NCI-H69 (cell line): Measurements from ENCODE around the gene MARCHF3.
"Not testable (repeated sequence)": the region's sequence is repeated elsewhere in the genome, so short reads cannot be mapped to it uniquely, and the experiment has no call there.

Experiments used
- DNase-seq: peaks from one replicate; lab custom pipeline; 2025; lab: John Stamatoyannopoulos, UW

MARCHF3 gene

GRCh38 chr5:127051591-127051990 lies 21.2 kb upstream of the MARCHF3 start:
- DNase-seq, result no peak

- no peak for DNase-seq
Measured at GRCh38 chr5:127046343-127047072, 16.1 kb upstream of the MARCHF3 start.

GRCh38 chr5:127042593-127042992 lies 12.2 kb upstream of the MARCHF3 start:
- DNase-seq, result peak; percentile 40

GRCh38 chr5:127041571-127041970 lies 11.2 kb upstream of the MARCHF3 start:
- DNase-seq, result no peak

GRCh38 chr5:127040796-127041520 lies 10.6 kb upstream of the MARCHF3 start:
- peak; percentile 95 for DNase-seq

GRCh38 chr5:127038550-127038949 lies 8.2 kb upstream of the MARCHF3 start:
- peak; percentile 30 for DNase-seq

GRCh38 chr5:127031863-127032232 lies 1.5 kb upstream of the MARCHF3 start:
- DNase-seq, result peak; percentile 62

GRCh38 chr5:127031147-127031862 lies 947 bp upstream of the MARCHF3 start:
- DNase-seq, result peak; percentile 77

GRCh38 chr5:127029581-127030258 lies 638 bp downstream of the MARCHF3 start:
- peak; percentile 95 for DNase-seq

- peak; percentile 96 for DNase-seq
Measured at GRCh38 chr5:127028822-127029457, 1.4 kb downstream of the MARCHF3 start.

GRCh38 chr5:127027539-127027938 lies 2.8 kb downstream of the MARCHF3 start:
- peak; percentile 47 for DNase-seq

GRCh38 chr5:127026166-127026565 lies 4.2 kb downstream of the MARCHF3 start:
- no peak for DNase-seq

- DNase-seq, result no peak
Measured at GRCh38 chr5:127025467-127025866, 4.9 kb downstream of the MARCHF3 start.

- DNase-seq, result no peak
Measured at GRCh38 chr5:127024821-127025220, 5.5 kb downstream of the MARCHF3 start.

- DNase-seq, result not testable (repeated sequence)
Measured at GRCh38 chr5:127023552-127024191, 6.7 kb downstream of the MARCHF3 start.

GRCh38 chr5:127022846-127023245 lies 7.5 kb downstream of the MARCHF3 start:
- DNase-seq, result peak; percentile 59

- peak; percentile 83 for DNase-seq
Measured at GRCh38 chr5:127019928-127020327, 10.4 kb downstream of the MARCHF3 start.

- DNase-seq, result not testable (repeated sequence)
Measured at GRCh38 chr5:127016722-127017121, 13.6 kb downstream of the MARCHF3 start.

- DNase-seq, result no peak
Measured at GRCh38 chr5:127015716-127016115, 14.6 kb downstream of the MARCHF3 start.

- DNase-seq, result no peak
Measured at GRCh38 chr5:127014573-127014972, 15.8 kb downstream of the MARCHF3 start.

GRCh38 chr5:127013407-127013806 lies 17.0 kb downstream of the MARCHF3 start:
- peak; percentile 83 for DNase-seq
